Measurements from ENCODE around the gene ABCA2.

Gene ABCA2

DNA sequence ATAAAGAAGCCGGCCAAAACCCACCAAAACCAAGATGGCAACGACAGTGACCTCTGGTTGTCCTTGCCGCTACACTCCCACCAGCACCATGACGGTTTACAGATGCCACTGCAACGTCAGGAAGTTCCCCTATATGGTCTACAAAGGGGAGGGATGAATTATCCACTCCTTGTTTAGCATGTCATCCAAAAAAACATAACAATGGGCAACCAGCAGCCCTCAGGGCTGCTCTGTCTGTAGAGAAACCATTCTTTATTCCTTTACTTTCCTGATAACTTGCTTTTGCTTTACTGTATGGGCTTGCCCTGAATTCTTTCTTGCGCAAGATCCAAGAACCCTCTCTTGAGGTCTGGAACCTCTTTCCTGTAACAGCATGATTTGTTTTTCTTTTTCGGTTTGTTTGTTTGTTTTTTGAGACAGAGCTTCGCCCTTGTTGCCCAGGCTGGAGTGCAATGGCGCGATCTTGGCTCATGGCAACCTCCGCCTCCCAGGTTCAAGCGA is 47.3 kb upstream of the ABCA2 start:
- H3K27ac ChIP-seq (ENCODE audit: low read depth, low read length): no peak overlapping the region
- no peak overlapping the region for H4K12ac ChIP-seq (ENCODE audit: low read depth, low read length)
- H3K27me3 ChIP-seq (ENCODE audit: insufficient read depth, low read length): peaks cover 22% of the 10 kb centered on the region
- H2BK12ac ChIP-seq (ENCODE audit: low read length): no peak overlapping the region
- no peak overlapping the region for H2BK5ac ChIP-seq (ENCODE audit: low read depth, low read length, poor library complexity)
- H3K23ac ChIP-seq (ENCODE audit: low read length): no peak overlapping the region
- H4K91ac ChIP-seq (ENCODE audit: low read depth, low read length): no peak overlapping the region
- H3K36me3 ChIP-seq (ENCODE audit: control insufficient read depth in 1 of 2, insufficient read depth in 2 of 2, low read length in 2 of 2): peaks cover 0 to 2% of the 10 kb centered on the region in 2 experiments
- no peaks in the 10 kb centered on the region for H3K79me2 ChIP-seq (ENCODE audit: control insufficient read depth, insufficient read depth, low read length, poor library complexity)
- no peak overlapping the region for H2BK120ac ChIP-seq (ENCODE audit: insufficient read depth, low read length, poor library complexity)
- H2AK5ac ChIP-seq (ENCODE audit: low read length): no peak overlapping the region
- H3K4me2 ChIP-seq (ENCODE audit: low read length): no peak overlapping the region
- no peak overlapping the region for H3K9ac ChIP-seq (ENCODE audit: low read length)
- WGBS (ENCODE audit: extremely low coverage, insufficient coverage, insufficient read length): no CpG with 5 or more reads among the region's 12 CpGs
- no peak overlapping the region for H4K8ac ChIP-seq (ENCODE audit: low read depth, low read length)
- no peak overlapping the region for H2AFZ ChIP-seq (ENCODE audit: insufficient read depth, low read length, poor library complexity)
- no peak overlapping the region for H3K18ac ChIP-seq (ENCODE audit: low read length)
- H3K4me3 ChIP-seq (ENCODE audit: low read depth, low read length): no peak overlapping the region
- peaks cover 3% of the 10 kb centered on the region for H3K79me1 ChIP-seq (ENCODE audit: low read length)
- H3K4ac ChIP-seq (ENCODE audit: low read depth, low read length): no peak overlapping the region
- peaks cover 16 to 17% of the 10 kb centered on the region in 2 experiments for H3K4me1 ChIP-seq (ENCODE audit: control insufficient read depth in 1 of 2, insufficient read depth in 2 of 2, low read length in 2 of 2)
- H3K9me3 ChIP-seq (ENCODE audit: insufficient read depth, low read depth, low read length): peaks cover 6% of the 10 kb centered on the region
- no peak for DNase-seq
- H3K14ac ChIP-seq (ENCODE audit: low read length): no peak overlapping the region

DNA sequence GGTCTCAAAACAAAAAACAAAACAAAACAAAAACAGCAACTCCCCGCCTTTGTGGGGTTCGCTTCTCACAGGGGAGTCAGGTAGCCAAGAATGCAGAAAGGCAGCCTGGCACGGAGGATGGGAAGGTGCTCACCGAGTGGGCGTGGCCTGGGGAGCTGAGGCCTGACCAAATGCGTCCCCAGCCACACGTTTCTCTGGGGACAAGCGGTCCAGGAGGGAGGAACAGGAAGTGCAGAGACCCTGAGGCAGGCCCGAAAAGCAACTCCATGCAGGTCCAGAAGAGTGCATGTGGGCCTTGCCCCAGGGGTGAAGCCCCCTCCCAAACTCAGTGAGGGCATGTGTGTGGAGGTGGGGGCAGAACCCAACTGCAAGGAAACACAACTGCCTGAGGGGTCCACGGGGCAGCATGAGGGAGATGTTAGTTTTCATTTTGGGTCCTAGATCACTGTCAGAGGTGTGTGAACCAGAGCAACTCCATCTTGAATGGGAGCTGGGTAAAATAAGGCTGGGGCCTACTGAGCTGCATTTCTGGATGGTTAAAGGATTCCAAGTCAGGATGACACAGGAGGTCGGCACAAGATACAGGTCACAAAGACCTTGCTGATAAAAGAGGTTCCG is 46.7 kb upstream of the ABCA2 start:
- no CpG with 5 or more reads among the region's 12 CpGs for WGBS (ENCODE audit: extremely low coverage, insufficient coverage, insufficient read length)
- H3K79me2 ChIP-seq (ENCODE audit: control insufficient read depth, insufficient read depth, low read length, poor library complexity): no peaks in the 10 kb centered on the region
- no peak overlapping the region for H2BK5ac ChIP-seq (ENCODE audit: low read depth, low read length, poor library complexity)

DNA sequence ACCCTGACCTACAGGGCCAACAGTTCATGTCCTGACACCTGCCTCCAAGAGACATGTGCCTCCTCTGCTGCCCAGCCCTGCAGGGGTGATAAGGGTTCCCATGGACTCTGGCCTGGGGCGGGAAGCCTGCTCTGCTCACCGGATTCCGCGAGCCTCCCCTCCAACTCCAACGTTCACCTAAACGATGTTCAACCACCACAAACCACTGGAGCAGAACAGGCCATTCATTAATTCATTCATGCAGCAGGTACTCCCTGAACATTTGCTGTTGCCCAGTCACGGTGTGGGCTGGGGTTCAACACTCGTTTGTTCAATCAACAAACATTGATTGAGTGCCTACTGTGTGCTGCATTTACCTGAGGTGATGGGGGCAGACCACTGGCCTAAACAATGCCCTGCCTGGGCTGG is 46.0 kb upstream of the ABCA2 start:
- no peak overlapping the region for H2BK120ac ChIP-seq (ENCODE audit: insufficient read depth, low read length, poor library complexity)
- no peak overlapping the region for H2BK5ac ChIP-seq (ENCODE audit: low read depth, low read length, poor library complexity)
- WGBS (ENCODE audit: extremely low coverage, insufficient coverage, insufficient read length): no CpG with 5 or more reads among the region's 8 CpGs

More for the DNA sequence above, 46.7 kb upstream of the ABCA2 start:
- Histone ChIP-seq H2AFZ (ENCODE audit: insufficient read depth, low read length, poor library complexity) (no peak overlapping the region), H3K4me3 (ENCODE audit: low read depth, low read length) (no peak overlapping the region), H3K79me1 (ENCODE audit: low read length) (peaks cover 5% of the 10 kb centered on the region), H4K12ac (ENCODE audit: low read depth, low read length) (no peak overlapping the region), H3K4me2 (ENCODE audit: low read length) (no peak overlapping the region), H4K91ac (ENCODE audit: low read depth, low read length) (no peak overlapping the region), H3K18ac (ENCODE audit: low read length) (no peak overlapping the region), H4K8ac (ENCODE audit: low read depth, low read length) (no peak overlapping the region), H3K4me1 (ENCODE audit: control insufficient read depth in 1 of 2, insufficient read depth in 2 of 2, low read length in 2 of 2) (peaks cover 17 to 21% of the 10 kb centered on the region in 2 experiments), H3K27me3 (ENCODE audit: insufficient read depth, low read length) (peaks cover 22% of the 10 kb centered on the region), H3K9me3 (ENCODE audit: insufficient read depth, low read depth, low read length) (peaks cover 6% of the 10 kb centered on the region), H2BK12ac (ENCODE audit: low read length) (no peak overlapping the region), H3K36me3 (ENCODE audit: control insufficient read depth in 1 of 2, insufficient read depth in 2 of 2, low read length in 2 of 2) (peaks cover 0 to 2% of the 10 kb centered on the region in 2 experiments), H3K9ac (ENCODE audit: low read length) (no peak overlapping the region), H3K14ac (ENCODE audit: low read length) (no peak overlapping the region), H2BK120ac (ENCODE audit: insufficient read depth, low read length, poor library complexity) (no peak overlapping the region), H2AK5ac (ENCODE audit: low read length) (no peak overlapping the region), H3K23ac (ENCODE audit: low read length) (no peak overlapping the region), H3K4ac (ENCODE audit: low read depth, low read length) (no peak overlapping the region), H3K27ac (ENCODE audit: low read depth, low read length) (no peak overlapping the region)
- no peak for DNase-seq

DNA sequence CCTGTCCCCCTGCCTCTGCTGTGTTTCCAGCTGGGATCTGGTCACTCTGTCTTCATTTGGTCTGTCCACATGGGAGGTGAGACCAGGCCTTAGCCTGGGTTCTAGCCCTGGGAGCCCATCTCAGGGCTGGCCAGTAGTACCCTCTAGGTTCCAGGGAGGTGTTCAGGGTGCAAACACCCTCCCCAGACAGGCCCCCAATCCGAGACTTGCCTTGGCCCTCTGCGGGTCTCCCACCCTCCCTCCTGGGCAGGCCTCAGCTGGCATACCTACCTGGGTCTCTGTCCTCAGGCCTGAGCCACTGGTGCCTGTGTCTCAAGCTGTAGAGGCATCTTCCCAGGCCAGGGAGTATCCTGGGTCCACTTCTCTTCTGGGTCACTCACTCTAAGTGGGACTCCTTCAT is 43.2 kb upstream of the ABCA2 start:
- H3K27me3 ChIP-seq (ENCODE audit: insufficient read depth, low read length): no peaks in the 10 kb centered on the region
- no peak overlapping the region for H2AK5ac ChIP-seq (ENCODE audit: low read length)
- no peak overlapping the region for H3K14ac ChIP-seq (ENCODE audit: low read length)
- H3K4me3 ChIP-seq (ENCODE audit: low read depth, low read length): no peak overlapping the region
- no peak overlapping the region for H2AFZ ChIP-seq (ENCODE audit: insufficient read depth, low read length, poor library complexity)
- no peak overlapping the region for H3K4ac ChIP-seq (ENCODE audit: low read depth, low read length)
- WGBS (ENCODE audit: extremely low coverage, insufficient coverage, insufficient read length): no CpG with 5 or more reads among the region's 2 CpGs
- H3K9ac ChIP-seq (ENCODE audit: low read length): no peak overlapping the region
- H2BK12ac ChIP-seq (ENCODE audit: low read length): peak overlapping the region; percentile 14
- peaks cover 10 to 18% of the 10 kb centered on the region in 2 experiments for H3K4me1 ChIP-seq (ENCODE audit: control insufficient read depth in 1 of 2, insufficient read depth in 2 of 2, low read length in 2 of 2)
- H3K4me2 ChIP-seq (ENCODE audit: low read length): no peak overlapping the region
- peak overlapping the region; percentile 7 for H4K91ac ChIP-seq (ENCODE audit: low read depth, low read length)
- H2BK5ac ChIP-seq (ENCODE audit: low read depth, low read length, poor library complexity): no peak overlapping the region
- H3K23ac ChIP-seq (ENCODE audit: low read length): no peak overlapping the region
- no peaks in the 10 kb centered on the region for H3K79me2 ChIP-seq (ENCODE audit: control insufficient read depth, insufficient read depth, low read length, poor library complexity)
- H4K8ac ChIP-seq (ENCODE audit: low read depth, low read length): peak overlapping the region; percentile 57
- H3K36me3 ChIP-seq (ENCODE audit: control insufficient read depth in 1 of 2, insufficient read depth in 2 of 2, low read length in 2 of 2): no peaks in the 10 kb centered on the region
- no peak overlapping the region for H3K18ac ChIP-seq (ENCODE audit: low read length)
- H3K9me3 ChIP-seq (ENCODE audit: insufficient read depth, low read depth, low read length): no peaks in the 10 kb centered on the region
- H3K79me1 ChIP-seq (ENCODE audit: low read length): peaks cover 2% of the 10 kb centered on the region
- no peak overlapping the region for H4K12ac ChIP-seq (ENCODE audit: low read depth, low read length)
- no peak overlapping the region for H3K27ac ChIP-seq (ENCODE audit: low read depth, low read length)
- H2BK120ac ChIP-seq (ENCODE audit: insufficient read depth, low read length, poor library complexity): no peak overlapping the region
- DNase-seq: no peak

More for the DNA sequence above, 46.0 kb upstream of the ABCA2 start:
- H3K4me1 ChIP-seq (ENCODE audit: control insufficient read depth in 1 of 2, insufficient read depth in 2 of 2, low read length in 2 of 2): peaks cover 23 to 26% of the 10 kb centered on the region in 2 experiments
- H4K8ac ChIP-seq (ENCODE audit: low read depth, low read length): no peak overlapping the region
- no peak overlapping the region for H2AFZ ChIP-seq (ENCODE audit: insufficient read depth, low read length, poor library complexity)
- H3K27ac ChIP-seq (ENCODE audit: low read depth, low read length): no peak overlapping the region
- no peaks in the 10 kb centered on the region for H3K79me2 ChIP-seq (ENCODE audit: control insufficient read depth, insufficient read depth, low read length, poor library complexity)
- no peak overlapping the region for H2AK5ac ChIP-seq (ENCODE audit: low read length)
- DNase-seq: no peak
- no peak overlapping the region for H3K14ac ChIP-seq (ENCODE audit: low read length)
- H3K18ac ChIP-seq (ENCODE audit: low read length): no peak overlapping the region
- peaks cover 6% of the 10 kb centered on the region for H3K9me3 ChIP-seq (ENCODE audit: insufficient read depth, low read depth, low read length)
- H2BK12ac ChIP-seq (ENCODE audit: low read length): no peak overlapping the region
- no peak overlapping the region for H3K4me3 ChIP-seq (ENCODE audit: low read depth, low read length)
- H4K12ac ChIP-seq (ENCODE audit: low read depth, low read length): no peak overlapping the region
- H3K79me1 ChIP-seq (ENCODE audit: low read length): peaks cover 5% of the 10 kb centered on the region
- H3K4me2 ChIP-seq (ENCODE audit: low read length): no peak overlapping the region
- H3K4ac ChIP-seq (ENCODE audit: low read depth, low read length): no peak overlapping the region
- no peaks in the 10 kb centered on the region for H3K36me3 ChIP-seq (ENCODE audit: control insufficient read depth in 1 of 2, insufficient read depth in 2 of 2, low read length in 2 of 2)
- no peak overlapping the region for H3K23ac ChIP-seq (ENCODE audit: low read length)
- no peak overlapping the region for H3K9ac ChIP-seq (ENCODE audit: low read length)
- H4K91ac ChIP-seq (ENCODE audit: low read depth, low read length): no peak overlapping the region
- peaks cover 22% of the 10 kb centered on the region for H3K27me3 ChIP-seq (ENCODE audit: insufficient read depth, low read length)
